Myocyte (in vitro differentiated cells): ENCODE data around the gene LYL1. TPM values are rescaled to one million over a fixed set of nuclear protein-coding genes. Genes with fewer than 3 reads are reported as not detected.
A peak's percentile ranks its signal among the peaks of the same experiment; 100 is the strongest.

Experiments
- DNase-seq: peaks from one replicate; pipeline ENCODE4 v3.0.0-alpha.2; 2012; ENCODE audit warnings: low read depth
- total RNA-seq: library from RNA; depleted of rRNA; stranded (reverse); fragments of >200 nt; gene quantifications from 2 replicates; pipeline ENCODE4 v1.2.3, GENCODE V29; 2014

Gene LYL1
- total RNA-seq, 1 donor from 2014 or later = not detected

DNA sequence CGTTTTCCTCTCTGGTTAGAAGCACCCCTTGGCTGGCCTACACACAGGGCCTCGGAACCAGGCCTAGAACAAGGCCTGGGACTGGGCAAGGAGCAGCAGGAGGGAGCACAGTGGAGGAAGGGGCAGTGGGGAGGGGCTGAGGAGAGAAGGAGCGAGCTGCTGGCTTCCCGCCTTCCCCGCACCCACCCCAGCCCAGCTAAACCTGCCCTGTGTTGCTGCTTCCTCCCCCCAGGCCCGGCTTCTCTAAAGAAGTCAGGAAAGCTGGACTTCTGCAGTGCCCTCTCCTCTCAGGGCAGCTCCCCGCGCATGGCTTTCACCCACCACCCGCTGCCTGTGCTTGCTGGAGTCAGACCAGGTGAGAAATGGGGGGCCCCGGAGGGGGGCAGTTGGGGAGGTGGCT is 24.3 kb downstream of the LYL1 start:
- DNase-seq = no peak

DNA sequence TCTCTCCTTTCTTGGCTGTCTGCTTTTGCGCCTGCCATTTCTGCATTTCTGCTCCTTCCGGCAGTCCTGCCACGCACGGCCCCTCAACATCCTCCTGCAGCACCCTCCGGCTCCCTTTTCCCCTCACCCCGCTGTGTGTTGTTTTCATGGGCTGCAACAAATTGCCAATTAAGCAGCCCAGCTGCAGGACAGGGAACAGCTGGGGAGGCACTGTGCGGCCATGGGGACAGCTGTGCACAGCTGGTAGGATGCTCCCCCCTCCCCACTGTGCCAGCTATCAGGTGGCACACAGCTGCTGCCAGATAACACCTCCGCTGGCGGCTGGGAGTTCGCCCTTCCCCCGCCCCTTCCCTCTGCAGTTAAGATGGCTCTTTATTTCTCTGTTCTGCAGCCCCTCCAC is 25.4 kb downstream of the LYL1 start:
- DNase-seq = no peak

DNA sequence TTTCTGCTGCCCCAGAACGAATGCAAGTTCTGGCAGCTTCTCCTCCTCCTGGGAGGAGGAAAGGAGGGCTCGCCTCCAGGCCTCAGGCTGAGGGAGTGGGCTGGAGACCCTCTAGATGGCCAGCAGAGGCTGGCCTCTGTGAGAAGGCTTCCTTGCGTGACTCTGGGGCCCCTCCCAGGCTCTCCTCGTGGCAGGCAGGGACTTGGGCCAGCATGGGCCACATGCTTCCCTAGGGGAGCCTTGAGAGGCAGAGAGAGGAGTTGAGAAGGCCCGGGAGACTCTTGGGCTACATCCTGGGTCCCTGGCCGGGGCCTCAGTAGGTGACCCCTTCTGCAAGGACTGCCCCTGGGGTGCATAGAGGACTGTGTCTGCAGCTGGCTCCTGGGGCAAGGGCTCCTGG is 25.9 kb downstream of the LYL1 start:
- DNase-seq = no peak

DNA sequence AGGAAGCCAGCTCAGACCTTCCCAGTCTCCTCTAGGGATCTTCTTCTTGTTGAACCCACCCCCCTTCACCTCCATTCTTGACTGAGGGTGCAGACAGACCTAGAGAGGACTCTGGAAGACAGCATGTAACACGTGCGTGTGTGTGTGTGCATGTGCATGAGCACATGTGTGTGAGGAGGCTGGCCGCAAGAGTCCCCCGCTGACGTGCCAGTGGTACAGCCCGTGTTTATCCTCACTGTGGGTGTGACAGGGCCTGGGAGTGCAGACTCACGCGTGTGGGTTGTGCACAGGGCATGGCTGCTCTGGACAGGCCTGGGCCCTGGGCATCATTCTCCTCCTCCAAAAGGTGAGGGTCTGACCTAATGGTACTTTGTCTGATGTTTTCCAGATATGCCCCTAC is 26.3 kb downstream of the LYL1 start:
- DNase-seq = no peak

DNA sequence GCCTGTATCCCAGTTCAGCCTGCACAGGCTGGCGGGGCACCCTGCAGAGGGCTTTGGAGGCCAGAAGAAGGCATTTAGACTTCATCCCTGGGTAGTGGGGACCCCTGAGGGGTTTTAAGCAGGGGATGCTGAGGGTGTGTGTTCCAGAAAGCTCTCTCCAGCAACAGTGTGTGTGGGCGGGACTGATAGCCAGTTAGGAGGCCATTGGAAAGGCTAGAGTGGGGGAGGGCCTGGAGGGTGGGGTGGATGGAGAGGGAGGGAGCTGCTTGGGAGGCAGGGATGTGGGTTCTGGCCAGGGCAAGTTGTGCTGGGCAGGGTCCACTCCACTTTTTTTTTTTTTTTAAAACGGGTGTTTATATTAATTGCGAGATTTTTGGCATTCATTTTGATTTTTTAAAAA is 28.3 kb downstream of the LYL1 start:
- no peak for DNase-seq

DNA sequence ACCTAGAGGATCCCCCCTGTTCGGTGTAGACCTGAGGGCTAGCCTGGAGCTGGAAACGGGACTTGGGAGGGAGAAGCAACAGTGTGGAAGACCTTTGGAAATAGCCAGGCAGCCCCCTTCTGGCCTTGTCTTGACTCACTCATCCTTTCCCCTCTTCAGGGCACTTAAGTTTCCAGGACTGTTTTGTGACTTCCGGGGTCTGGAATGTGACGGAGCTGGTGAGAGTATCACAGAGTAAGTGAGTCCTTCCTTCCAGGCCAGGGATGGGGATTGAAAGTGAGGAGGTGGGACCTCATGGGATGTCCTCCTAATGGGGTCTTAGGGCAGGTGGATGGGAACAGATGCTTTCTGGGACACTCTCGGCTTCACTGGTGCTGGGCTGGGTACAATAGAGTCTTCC is 29.4 kb downstream of the LYL1 start:
- DNase-seq = no peak

DNA sequence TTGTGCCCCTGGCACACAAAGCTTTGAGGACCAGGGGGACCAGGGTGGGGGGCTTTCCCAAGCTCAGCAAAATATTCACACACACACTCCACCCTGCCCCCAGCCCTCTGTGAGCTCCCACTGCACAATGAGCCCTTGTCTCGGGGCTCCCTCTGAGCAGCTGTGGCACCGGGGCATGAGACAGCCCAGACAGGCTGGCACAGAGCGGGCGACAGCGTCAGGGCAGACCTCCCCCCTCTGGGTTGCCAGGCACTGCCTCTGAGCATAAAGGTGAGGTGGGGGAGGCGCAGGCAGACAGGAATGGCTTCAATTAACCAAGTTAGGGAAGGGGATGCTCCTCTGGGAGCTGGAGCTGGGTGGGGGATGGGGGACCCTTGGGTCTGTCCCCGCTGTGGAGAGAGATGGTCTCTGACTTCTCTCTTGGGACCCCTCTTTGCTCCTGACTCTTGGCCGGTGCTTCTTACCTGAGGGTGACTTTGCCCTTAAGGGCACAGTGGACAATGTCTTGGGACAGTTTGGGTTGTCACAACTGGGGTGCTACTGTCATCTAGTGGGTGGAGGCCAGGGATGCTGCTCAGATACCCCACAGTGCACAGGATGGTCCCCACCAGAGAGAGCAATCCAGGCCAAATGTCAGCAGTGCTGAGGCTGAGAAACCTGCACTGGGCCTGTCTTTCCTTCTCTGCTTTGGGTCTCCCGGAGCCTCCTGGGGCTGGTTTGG is 30.3 kb downstream of the LYL1 start:
- DNase-seq = no peak

DNA sequence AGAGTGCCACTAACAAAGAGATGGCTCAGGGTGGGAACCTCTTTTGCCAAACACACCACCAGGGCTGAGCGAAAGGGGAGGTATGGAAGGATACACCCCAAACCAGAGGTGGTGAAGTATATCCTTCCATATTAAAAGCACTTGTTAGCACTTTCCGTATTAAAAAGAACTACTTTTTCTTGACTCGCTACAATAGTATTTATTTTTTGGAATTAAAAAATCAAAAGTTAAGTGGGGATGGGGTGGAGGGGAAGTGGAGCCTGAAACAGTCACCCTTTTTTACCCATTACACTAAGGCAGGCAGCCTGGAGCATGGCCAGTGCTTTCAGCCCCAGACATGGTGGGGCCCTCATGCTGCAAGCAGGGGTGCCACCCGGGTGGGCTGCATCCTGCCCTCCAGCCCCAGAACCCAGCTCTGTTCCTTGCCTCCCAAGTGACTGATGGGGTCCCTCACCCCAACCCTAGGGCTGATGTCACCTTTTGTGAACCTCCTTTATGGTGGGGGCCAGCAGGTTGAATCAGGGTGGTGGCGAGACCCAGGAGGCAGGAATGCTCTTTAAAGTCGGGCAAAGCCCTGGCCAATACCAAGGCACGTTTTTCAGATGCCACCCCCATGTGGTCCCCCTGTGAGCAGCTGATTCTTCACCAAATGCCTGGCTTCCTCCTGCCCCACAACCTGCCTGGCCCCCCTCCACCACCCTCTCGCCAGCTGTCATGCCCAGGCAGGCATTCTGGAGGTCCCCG is 31.0 kb downstream of the LYL1 start:
- peak; percentile 55 for DNase-seq

DNA sequence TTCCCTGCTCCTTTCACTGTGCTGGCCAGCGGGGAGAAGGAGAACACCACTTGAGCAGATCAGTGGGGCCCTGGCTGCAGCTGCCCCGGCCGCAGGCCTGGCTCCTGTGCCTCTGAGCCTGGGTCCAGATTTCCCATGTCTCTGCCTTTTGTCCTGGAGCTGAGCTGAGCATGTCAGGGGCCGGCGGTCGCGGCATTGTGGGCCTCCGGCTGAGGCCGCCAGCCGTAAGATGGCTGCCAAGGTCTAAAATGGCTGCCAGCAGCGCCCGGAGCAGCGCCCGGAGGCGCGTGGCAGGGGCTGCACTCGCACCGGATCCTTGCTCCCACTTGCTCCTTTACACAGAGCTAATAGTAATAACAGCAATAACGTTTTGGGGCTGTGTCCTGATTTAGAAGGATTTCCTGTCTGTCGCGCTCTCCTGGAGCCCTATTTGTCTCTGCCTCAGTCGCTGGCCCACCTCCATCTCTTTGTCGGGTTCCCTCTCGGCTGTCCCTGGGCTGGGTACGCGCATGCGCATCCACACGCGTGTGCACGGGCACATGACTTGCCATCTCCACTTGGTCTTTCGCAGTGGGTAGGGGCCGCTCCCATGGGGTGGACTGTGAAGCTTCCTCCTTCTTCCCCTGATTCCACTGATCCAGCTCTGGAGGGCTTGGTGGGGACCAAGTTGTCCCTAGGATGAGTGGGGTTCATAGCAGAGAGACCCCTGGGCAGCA is 32.1 kb downstream of the LYL1 start:
- DNase-seq = no peak

DNA sequence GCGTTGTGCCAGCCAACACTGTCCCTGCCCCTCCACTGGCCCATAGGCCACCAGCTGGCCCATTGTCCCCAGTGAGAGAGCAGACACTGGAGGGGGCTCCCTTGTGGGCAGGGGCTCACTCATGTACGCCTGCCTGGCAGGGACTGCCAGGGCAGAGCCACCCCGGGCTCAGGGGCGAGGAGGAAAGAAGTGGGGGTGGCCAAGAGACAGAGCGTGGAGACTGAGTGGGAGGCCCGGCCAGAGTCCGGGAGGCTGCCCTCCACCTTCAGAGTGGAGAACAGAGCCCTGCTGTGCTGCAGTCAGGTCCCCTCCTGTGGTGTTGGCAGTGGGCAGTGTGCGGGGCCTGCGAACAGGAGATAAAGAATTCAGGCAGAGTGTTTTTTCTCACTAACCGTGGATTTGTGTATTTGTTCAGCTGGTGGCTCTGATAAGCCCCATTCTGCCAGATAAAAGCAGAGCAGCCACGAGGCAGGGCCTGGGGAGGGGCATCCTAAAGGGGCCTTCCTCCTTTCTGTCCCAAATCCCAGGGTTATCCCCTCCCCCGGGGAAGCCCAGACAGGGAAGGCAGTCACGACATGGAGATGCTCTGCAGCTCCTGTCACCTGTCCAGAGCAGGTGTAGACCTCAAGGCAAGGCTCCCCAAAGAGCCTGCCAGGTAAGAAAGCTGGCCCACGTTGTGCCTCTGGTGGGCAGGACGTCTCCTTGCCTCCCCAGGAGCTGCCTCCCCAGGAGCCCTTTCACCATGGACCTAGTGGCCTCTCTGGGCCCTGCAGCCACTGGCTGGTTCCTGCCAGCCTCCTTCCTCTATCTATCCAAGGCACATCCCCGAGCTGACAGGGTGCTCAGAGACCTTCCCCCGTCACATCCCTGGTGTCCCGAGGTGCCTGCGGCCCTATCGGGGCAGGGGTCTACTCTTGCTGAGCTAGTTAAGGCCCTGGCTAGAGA is 33.0 kb downstream of the LYL1 start:
- DNase-seq = no peak

DNA sequence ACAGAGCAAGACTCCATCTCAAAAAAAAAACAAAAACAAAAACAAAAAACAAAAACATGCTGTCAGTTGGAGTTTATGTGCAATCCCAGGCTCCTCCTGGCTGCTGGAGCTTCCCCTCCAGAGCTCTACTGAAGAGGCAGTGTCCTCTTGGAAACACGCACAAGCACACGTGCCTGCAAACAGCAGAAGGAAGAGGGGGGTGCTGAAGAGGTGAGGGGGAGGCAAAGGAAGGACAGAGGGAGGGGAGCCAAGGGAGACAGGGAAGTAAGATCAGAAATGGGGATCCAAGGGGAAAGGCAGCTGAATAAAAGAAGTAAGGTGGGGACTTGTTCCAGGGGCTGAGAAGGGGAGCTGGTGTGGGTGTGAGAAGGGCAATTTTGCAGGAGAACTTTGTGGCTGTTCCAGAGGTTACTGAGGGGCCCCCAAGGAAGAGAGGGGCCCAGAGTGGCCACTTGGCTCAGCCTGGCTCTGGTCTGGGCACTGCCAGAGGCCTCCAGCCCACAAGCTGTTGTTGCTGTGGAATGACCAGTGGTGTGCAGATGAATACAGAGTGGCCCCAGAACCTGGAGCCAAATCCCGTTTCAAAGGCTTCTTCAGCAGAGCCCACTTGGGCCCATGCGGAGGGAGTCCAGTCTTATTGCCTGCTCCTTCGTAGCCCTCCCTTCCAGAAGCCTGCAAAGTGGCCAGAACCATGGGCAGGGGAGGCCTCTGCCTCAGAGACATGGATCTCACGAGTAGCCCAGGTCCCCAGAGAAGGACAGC is 34.4 kb downstream of the LYL1 start:
- DNase-seq = no peak

DNA sequence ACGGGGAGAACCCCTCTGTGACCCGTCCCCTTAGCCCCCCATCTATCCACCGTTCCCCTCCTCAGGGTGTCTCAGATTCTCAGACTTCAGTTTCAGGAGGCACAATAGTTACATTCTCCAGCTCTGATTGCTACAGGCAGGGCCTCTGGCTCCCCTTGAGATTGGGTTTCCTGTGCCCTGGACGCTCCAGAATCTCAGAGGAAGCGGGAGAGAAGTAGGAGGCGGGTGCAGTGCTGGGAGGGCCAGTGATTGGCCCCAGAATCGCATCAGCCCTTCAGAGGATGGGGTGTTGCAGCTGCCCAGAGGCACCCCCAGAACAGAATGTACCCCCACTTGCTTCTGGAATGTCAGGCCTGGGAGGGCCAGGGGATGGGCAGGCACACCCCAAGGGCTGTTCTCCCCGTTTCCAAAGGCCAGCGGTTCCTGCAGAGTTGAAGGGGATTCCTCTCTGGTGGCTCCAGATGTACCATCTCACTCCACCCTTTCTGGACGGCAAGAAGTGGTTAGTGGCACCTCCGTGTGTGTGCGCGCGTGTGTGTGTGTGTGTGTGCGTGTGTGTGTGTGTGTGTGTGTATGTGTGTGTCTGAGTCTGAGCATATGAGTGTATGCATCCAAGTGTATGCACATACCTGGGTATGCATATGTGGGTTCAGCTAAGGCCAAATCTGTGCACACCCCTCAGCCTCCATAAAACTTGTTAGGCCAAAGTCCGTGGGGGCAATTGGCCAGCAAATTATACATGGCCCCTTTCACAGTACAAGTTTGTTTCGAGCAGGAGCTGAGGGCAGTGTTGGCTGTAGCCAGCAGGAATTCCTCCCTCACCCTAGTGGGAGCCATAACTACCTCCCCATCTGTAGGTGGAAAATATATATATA is 35.5 kb downstream of the LYL1 start:
- no peak for DNase-seq

DNA sequence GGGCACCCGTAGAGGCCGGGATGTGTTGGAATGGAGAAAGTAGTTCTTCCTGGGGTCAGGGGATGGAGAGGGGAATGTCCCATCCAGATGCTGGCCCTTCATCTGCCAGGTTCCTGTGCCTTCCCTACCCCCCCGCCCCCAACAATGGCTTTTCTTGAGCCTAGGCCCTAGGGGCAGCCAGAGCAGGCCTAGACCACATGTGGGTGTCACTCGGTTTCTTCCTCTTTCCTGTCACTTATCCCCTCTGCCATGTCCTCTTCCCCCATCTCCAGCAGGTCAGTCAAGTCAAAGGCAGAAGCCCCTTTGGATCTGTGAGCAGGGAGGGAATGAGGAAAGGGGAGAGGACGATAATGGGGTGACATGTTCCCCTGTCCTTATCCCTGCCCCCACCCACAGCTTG is 36.4 kb downstream of the LYL1 start:
- DNase-seq = no peak

DNA sequence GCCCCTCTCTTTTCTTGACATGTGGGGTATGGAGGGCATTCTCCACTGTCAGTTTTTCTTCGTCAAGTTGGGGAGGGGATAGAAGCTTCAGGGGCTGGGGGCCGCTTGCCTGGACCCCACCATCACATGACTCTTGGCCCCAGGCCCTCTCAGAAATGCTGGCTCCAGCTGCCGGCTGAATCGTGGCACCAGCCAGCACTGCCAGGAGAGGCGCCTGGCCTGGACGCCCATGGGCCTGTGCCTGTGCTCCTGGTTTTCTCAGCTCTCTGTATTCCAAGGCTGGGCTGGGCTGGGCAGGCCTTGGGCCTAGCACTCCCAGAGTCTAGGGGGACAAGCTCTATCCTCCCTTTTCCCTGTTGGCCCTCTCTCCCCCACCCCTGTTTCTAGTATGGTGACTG is 38.6 kb downstream of the LYL1 start:
- DNase-seq = no peak

DNA sequence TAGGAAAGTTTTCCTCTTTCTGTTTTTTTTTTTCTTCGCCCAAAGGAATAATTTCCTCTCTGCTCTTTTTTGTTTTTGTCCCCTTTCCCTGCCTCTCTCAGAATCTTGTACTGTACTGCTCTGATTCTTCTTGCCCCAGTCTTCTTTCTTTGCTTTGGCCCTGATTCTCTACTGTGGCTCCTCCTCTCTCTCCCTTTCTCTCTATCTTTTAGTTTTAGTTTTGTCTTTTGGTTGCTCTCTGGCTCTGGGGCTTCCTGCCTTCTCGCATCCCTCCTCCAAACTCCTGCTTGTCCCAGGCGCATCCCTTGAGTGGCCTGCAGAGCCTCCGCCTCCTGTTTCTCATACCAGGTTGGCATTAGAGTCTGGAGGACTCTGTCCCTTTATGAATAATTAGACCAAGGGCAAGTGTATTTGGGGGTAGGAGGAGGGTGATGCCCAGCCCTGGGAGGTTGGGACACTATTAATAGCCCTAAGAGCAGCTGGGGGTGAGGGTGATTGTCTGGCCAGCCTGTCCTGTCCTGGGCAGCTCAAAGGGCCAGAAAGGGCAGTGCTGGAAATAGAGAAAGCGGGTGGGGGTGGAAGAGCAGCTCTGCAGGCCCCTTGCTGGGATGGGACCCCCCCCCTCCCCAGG is 39.1 kb downstream of the LYL1 start:
- DNase-seq = peak; percentile 89

DNA sequence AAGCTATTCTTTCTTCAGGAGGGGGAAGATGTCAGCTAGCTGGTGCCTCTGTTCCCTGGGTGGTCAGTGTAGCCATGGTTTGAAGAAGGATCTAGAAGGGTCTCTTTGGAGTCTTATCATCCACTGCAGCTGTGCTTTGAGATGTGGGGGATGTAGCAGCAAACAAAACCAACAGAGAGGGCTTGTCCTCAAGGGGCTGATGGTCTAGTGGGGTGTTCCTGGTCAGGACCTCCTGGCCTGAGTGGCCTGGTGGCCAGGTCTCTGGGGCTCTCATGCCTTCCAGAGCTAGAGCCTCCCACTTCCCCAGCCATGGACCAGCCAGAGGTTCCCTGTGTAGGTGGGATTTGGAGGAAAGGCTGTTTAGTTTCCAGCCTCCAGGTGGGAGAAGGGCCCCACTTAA is 40.3 kb downstream of the LYL1 start:
- DNase-seq = no peak

DNA sequence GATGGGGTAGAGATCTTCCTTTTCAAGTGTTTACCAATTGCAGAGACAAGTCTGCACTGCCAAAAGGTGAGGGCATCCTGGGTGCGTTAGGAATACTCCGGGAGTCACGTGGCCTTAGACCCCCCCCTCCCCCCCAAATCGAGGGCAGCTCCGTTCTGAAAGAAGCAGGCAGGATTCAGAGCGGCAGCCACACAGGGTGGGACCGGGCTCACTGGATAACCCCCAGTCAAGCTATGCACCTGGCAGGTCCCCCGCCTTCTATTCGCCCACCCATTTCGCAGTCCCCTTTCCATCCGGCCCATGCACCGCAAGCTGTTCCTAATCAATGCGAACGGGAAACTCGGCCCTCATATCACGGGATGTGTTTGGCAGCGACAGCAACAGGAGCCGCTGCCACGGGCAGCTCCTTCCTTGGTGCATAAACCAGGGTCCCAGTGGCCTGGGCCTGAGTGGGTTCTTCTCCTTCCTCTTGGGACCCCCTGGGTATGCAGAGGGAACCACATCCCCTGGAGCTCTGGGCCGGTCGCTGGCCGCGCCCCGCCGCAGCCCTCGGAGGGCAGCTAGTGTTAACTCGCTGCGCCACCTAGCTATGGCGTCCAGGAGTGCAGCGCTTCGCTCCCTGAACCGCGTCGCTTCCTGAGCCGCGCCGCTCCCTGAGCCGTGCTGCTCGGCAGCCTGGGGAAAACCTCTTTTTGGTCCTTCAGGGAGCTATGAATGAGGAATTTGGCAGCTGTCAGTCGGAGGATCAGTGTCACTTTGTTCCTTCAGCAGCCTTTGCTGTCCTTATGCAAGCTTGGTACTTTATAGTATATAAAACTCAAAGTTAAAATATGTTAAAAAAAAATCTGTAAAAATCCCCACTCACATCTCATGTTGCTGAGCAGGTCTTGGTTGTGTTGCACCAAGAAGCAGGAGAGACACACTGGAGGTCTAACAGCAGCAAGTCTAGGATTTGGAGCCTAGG is 41.4 kb downstream of the LYL1 start:
- peak; percentile 80 for DNase-seq
